Body of pancreas (tissue), 4 donors: ENCODE measurements around the gene TTC23L.
A peak's percentile ranks its signal among the peaks of the same experiment; 100 is the strongest.

Experiments used
- CTCF ChIP-seq, 7 experiments: fragments of 450-650 bp in 4 of 7; fragments of 200-600 bp in 3 of 7; sonication (generic) in 3 of 7; IDR thresholded peaks; one replicate each; pipeline ENCODE4 v1.5.1; 2016 to 2019; ENCODE audit warnings: antibody characterized with exemption in 7 of 7
- POLR2A ChIP-seq, 3 donors: fragments of 450-650 bp; IDR thresholded peaks; one replicate each; pipeline ENCODE4 v1.6.1; 2016; ENCODE audit warnings: antibody characterized with exemption in 3 of 3, mild to moderate bottlenecking in 2 of 3

GRCh38 chr5:34898258-34898895 lies 59.4 kb downstream of the TTC23L start:
- TF ChIP-seq CTCF (IDR thresholded peaks at IDR 0.05) (peak; percentile 81 to 90 (median 84)), POLR2A (IDR thresholded peaks at IDR 0.05) (no peak)
